Neuronal stem cell (in vitro differentiated cells): ENCODE data around the gene LZTS2.

ENCODE experiments used
- DNase-seq: peaks from one replicate; pipeline ENCODE4 v3.0.0-alpha.2; 2013; ENCODE audit warnings: low spot score
- H2AFZ ChIP-seq: one replicate; pipeline ENCODE4 v1.6.1; 2013; ENCODE audit warnings: mild to moderate bottlenecking, low read length, inconsistent platforms
- H2AK5ac ChIP-seq: 2 replicates; pipeline ENCODE4 v1.6.1; 2013; ENCODE audit warnings: low read depth, mild to moderate bottlenecking, inconsistent platforms, low read length, moderate library complexity, mixed read lengths
- H2BK120ac ChIP-seq: 2 replicates; pipeline ENCODE4 v1.6.1; 2013; ENCODE audit warnings: low read depth, mild to moderate bottlenecking, inconsistent platforms, low read length, moderate library complexity, mixed read lengths
- H2BK12ac ChIP-seq: one replicate; pipeline ENCODE4 v1.6.1; 2013; ENCODE audit warnings: low read length, inconsistent platforms
- H2BK15ac ChIP-seq: 2 replicates; pipeline ENCODE4 v1.6.1; 2013; ENCODE audit warnings: mild to moderate bottlenecking, low read length, inconsistent platforms, mixed read lengths
- H2BK5ac ChIP-seq: one replicate; pipeline ENCODE4 v1.6.1; 2013; ENCODE audit warnings: inconsistent platforms, mild to moderate bottlenecking, low read length, moderate library complexity
- H3K14ac ChIP-seq: one replicate; pipeline ENCODE4 v1.6.1; 2013; ENCODE audit warnings: low read length, inconsistent platforms
- H3K18ac ChIP-seq: 2 replicates; pipeline ENCODE4 v1.6.1; 2013; ENCODE audit warnings: low read length, inconsistent platforms
- H3K23ac ChIP-seq: 2 replicates; pipeline ENCODE4 v1.6.1; 2013; ENCODE audit warnings: low read depth, mild to moderate bottlenecking, mixed read lengths, low read length, inconsistent platforms; ENCODE audit not compliant: poor library complexity
- H3K27ac ChIP-seq: replicated peaks from 3 replicates; pipeline ENCODE4 v1.5.1; 2013; ENCODE audit warnings: low read length, inconsistent platforms
- H3K27me3 ChIP-seq, 3 experiments: 2 replicates each; pipeline ENCODE4 v1.6.1; 2013; ENCODE audit warnings: low read length in 3 of 3, mild to moderate bottlenecking in 2 of 3, inconsistent platforms in 1 of 3, low read depth in 1 of 3, mixed read lengths in 1 of 3, moderate library complexity in 1 of 3; ENCODE audit not compliant: control insufficient read depth in 3 of 3, insufficient read depth in 3 of 3
- H3K36me3 ChIP-seq, 2 donors: replicated peaks in 1 of 2; 2 replicates each; pipeline ENCODE4 v1.6.1; 2013; ENCODE audit warnings: low read length in 2 of 2; ENCODE audit not compliant: control insufficient read depth in 2 of 2, insufficient read depth in 2 of 2
- H3K4ac ChIP-seq: 2 replicates; pipeline ENCODE4 v1.6.1; 2013; ENCODE audit warnings: inconsistent platforms, mild to moderate bottlenecking, low read length, moderate library complexity
- H3K4me1 ChIP-seq, 2 donors: 1 replicate in 1 of 2; 2 replicates in 1 of 2; pipeline ENCODE4 v1.6.1; 2013; ENCODE audit warnings: low read length in 2 of 2, low read depth in 1 of 2; ENCODE audit not compliant: control insufficient read depth in 2 of 2, insufficient read depth in 1 of 2
- H3K4me2 ChIP-seq: one replicate; pipeline ENCODE4 v1.6.1; 2013; ENCODE audit warnings: mild to moderate bottlenecking, low read length, inconsistent platforms; ENCODE audit not compliant: insufficient read depth, poor library complexity, severe bottlenecking
- H3K4me3 ChIP-seq, 2 donors: 2 replicates each; pipeline ENCODE4 v1.5.1; 2013; ENCODE audit warnings: low read length in 2 of 2, mild to moderate bottlenecking in 2 of 2, inconsistent platforms in 1 of 2, moderate library complexity in 1 of 2
- H3K79me1 ChIP-seq: one replicate; pipeline ENCODE4 v1.6.1; 2013; ENCODE audit warnings: low read depth, mild to moderate bottlenecking, inconsistent platforms, low read length, moderate library complexity
- H3K9ac ChIP-seq: one replicate; pipeline ENCODE4 v1.6.1; 2013; ENCODE audit warnings: mild to moderate bottlenecking, low read depth, low read length, inconsistent platforms; ENCODE audit not compliant: poor library complexity
- H3K9me3 ChIP-seq, 2 donors: replicated peaks in 1 of 2; 2 replicates each; pipeline versions ENCODE3 to v1.6.1; 2013; ENCODE audit warnings: low read length in 2 of 2, mild to moderate bottlenecking in 2 of 2, inconsistent platforms in 1 of 2, low read depth in 1 of 2, mixed read lengths in 1 of 2, moderate library complexity in 1 of 2; ENCODE audit not compliant: control insufficient read depth in 2 of 2, insufficient read depth in 1 of 2
- H4K8ac ChIP-seq: one replicate; pipeline ENCODE4 v1.6.1; 2013; ENCODE audit warnings: low read depth, mild to moderate bottlenecking, inconsistent platforms, low read length, moderate library complexity
- H4K91ac ChIP-seq: one replicate; pipeline ENCODE4 v1.6.1; 2013; ENCODE audit warnings: low read length, low read depth, mild to moderate bottlenecking, inconsistent platforms; ENCODE audit not compliant: poor library complexity
- WGBS, 2 donors: extraction: QIAGEN DNeasy Blood & Tissue Kit; methylation state at CpG; one replicate each; pipeline ENCODE4 v1.1.7; 2013; ENCODE audit warnings: missing lambda C conversion rate in 2 of 2, mixed read lengths in 1 of 2; ENCODE audit not compliant: insufficient read length in 2 of 2, insufficient replicate concordance in 1 of 2; ENCODE audit errors: extremely low coverage in 2 of 2; 5-methylcytosine and 5-hydroxymethylcytosine counted together

Gene LZTS2

GRCh38 chr10:101018118-101018599 lies 18.6 kb downstream of the LZTS2 start:
- WGBS, 2 donors, result no CpG with 5 or more reads among the region's 20 CpGs
- DNase-seq, result no peak
- Histone ChIP-seq H3K4me1 (peaks cover 7 to 9% of the 10 kb centered on the region in 2 donors), H2BK5ac (no peak overlapping the region), H3K27me3 (peaks cover 10 to 68% (median 40%) of the 10 kb centered on the region in 3 experiments), H3K79me1 (peaks cover 1% of the 10 kb centered on the region), H3K9ac (no peak overlapping the region), H2AFZ (peak overlapping the region; percentile 79), H2AK5ac (no peak overlapping the region), H2BK12ac (no peak overlapping the region), H2BK15ac (peak overlapping the region; percentile 93), H2BK120ac (no peak overlapping the region), H3K36me3 (no peaks in the 10 kb centered on the region), H3K14ac (no peak overlapping the region), H3K4me2 (no peak overlapping the region), H3K4me3 (no peak overlapping the region), H4K91ac (no peak overlapping the region), H3K23ac (peak overlapping the region; percentile 49), H3K9me3 (peaks cover 0 to 2% of the 10 kb centered on the region in 2 donors), H3K4ac (no peak overlapping the region), H4K8ac (no peak overlapping the region), H3K18ac (peak overlapping the region; percentile 88), H3K27ac (no peak overlapping the region)

GRCh38 chr10:101018600-101019439 lies 19.2 kb downstream of the LZTS2 start:
- WGBS, 2 donors, result no CpG with 5 or more reads among the region's 45 CpGs
- DNase-seq, result no peak

DNA sequence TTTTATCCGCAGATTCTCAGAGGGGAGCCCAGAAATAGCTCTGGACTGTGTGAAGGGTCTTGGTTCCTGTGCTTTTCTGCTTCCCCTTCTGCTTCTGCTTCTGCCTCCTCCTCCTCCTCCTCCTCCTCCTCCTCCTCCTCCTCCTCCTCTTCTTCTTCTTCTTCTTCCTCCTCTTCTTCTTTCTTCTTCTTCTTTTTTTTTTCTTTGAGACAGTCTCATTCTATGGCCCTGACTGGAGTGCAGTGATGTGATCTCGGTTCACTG lies 19.8 kb downstream of the LZTS2 start:
- Histone ChIP-seq H3K27ac (no peak overlapping the region), H2BK15ac (no peak overlapping the region), H3K36me3 (no peaks in the 10 kb centered on the region), H3K18ac (no peak overlapping the region), H2AK5ac (no peak overlapping the region), H3K79me1 (peaks cover 1% of the 10 kb centered on the region), H3K4me3 (no peak overlapping the region), H2BK120ac (no peak overlapping the region), H3K4me2 (no peak overlapping the region), H2AFZ (no peak overlapping the region), H3K4me1 (peaks cover 4 to 5% of the 10 kb centered on the region in 2 donors), H3K23ac (no peak overlapping the region), H3K27me3 (peaks cover 10 to 78% (median 40%) of the 10 kb centered on the region in 3 experiments), H3K14ac (no peak overlapping the region), H2BK12ac (no peak overlapping the region), H2BK5ac (no peak overlapping the region), H4K8ac (no peak overlapping the region), H3K4ac (no peak overlapping the region), H3K9me3 (peaks cover 0 to 2% of the 10 kb centered on the region in 2 donors), H4K91ac (no peak overlapping the region), H3K9ac (no peak overlapping the region)
- DNase-seq, result no peak
- no CpG with 5 or more reads among the region's 2 CpGs for WGBS, 2 donors

More at GRCh38 chr10:101018600-101019439, 19.2 kb downstream of the LZTS2 start:
- H3K18ac ChIP-seq, result peak overlapping the region; percentile 60
- no peak overlapping the region for H2AK5ac ChIP-seq
- no peak overlapping the region for H2BK12ac ChIP-seq
- H3K4me1 ChIP-seq, result peaks cover 7% of the 10 kb centered on the region in 2 donors
- no peaks in the 10 kb centered on the region for H3K36me3 ChIP-seq
- H3K4ac ChIP-seq, result no peak overlapping the region
- peaks cover 0 to 2% of the 10 kb centered on the region in 2 donors for H3K9me3 ChIP-seq
- no peak overlapping the region for H4K91ac ChIP-seq
- H3K23ac ChIP-seq, result peak overlapping the region; percentile 0
- peaks cover 1% of the 10 kb centered on the region for H3K79me1 ChIP-seq
- peak overlapping the region; percentile 74 for H3K9ac ChIP-seq
- peak overlapping the region in 1 of 2 donors; percentile 7 for H3K4me3 ChIP-seq
- peak overlapping the region; percentile 79 for H2AFZ ChIP-seq
- no peak overlapping the region for H2BK15ac ChIP-seq
- H3K4me2 ChIP-seq, result peak overlapping the region; percentile 43
- peaks cover 10 to 73% (median 40%) of the 10 kb centered on the region in 3 experiments for H3K27me3 ChIP-seq
- no peak overlapping the region for H2BK5ac ChIP-seq
- no peak overlapping the region for H3K27ac ChIP-seq
- peak overlapping the region; percentile 95 for H3K14ac ChIP-seq
- peak overlapping the region; percentile 74 for H4K8ac ChIP-seq
- no peak overlapping the region for H2BK120ac ChIP-seq

DNA sequence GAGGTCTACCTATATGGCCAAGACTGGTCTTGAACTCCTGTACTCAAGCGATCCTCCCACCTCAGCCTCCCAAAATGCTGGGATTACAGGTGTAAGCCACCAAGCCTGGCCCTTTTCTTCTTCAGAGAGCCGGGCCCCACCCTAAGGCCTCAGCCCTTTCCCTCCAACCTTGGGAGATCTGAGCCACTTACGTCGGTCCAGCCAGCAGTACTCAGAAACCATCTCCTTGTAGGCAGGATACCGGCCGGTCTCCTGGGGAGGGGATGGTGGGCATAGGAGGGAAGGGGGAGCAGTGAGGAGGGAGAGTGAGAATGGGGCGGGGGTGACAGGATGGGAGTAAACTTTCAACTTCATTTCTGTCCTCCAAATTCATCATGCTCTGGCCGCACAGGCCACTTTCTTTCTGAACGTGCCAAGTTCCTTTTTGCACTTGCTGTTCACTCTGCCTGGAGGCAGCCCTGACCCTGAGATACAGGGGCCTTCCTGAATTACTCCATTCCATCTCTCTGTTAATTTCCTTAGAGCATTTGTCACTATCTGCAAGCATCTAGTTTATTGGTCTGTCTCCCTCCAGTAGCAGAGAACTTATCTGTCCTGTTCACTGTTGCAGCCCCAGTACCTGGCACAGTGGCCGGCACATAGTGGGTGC lies 20.9 kb downstream of the LZTS2 start:
- H3K18ac ChIP-seq, result no peak overlapping the region
- no peak overlapping the region for H2BK5ac ChIP-seq
- DNase-seq, result no peak
- no peak overlapping the region for H3K4ac ChIP-seq
- H3K4me1 ChIP-seq, result peaks cover 4 to 5% of the 10 kb centered on the region in 2 donors
- H3K36me3 ChIP-seq, result no peaks in the 10 kb centered on the region
- no peak overlapping the region for H3K27ac ChIP-seq
- H3K9ac ChIP-seq, result no peak overlapping the region
- H2AK5ac ChIP-seq, result no peak overlapping the region
- H3K4me2 ChIP-seq, result no peak overlapping the region
- no CpG with 5 or more reads among the region's 10 CpGs for WGBS, 2 donors
- no peak overlapping the region for H3K23ac ChIP-seq
- no peak overlapping the region for H4K8ac ChIP-seq
- peaks cover 1% of the 10 kb centered on the region for H3K79me1 ChIP-seq
- H2BK120ac ChIP-seq, result no peak overlapping the region
- H2AFZ ChIP-seq, result no peak overlapping the region
- H3K14ac ChIP-seq, result no peak overlapping the region
- peaks cover 10 to 68% (median 37%) of the 10 kb centered on the region in 3 experiments for H3K27me3 ChIP-seq
- H3K9me3 ChIP-seq, result no peaks in the 10 kb centered on the region
- no peak overlapping the region for H3K4me3 ChIP-seq
- no peak overlapping the region for H4K91ac ChIP-seq
- H2BK12ac ChIP-seq, result no peak overlapping the region
- H2BK15ac ChIP-seq, result no peak overlapping the region
